Stimulated activated CD8-positive, alpha-beta memory T cell treated with anti-CD3 and anti-CD28 coated beads, Interleukin-12 subunit alpha, Interleukin-12 subunit beta, amount 100 ng/mL, for 4 hours (primary cell): ENCODE data around the gene FAM89B.

Source experiments
- DNase-seq: peaks from one replicate; pipeline ENCODE4 v3.0.0-alpha.2; 2020; ENCODE audit warnings: low read depth

Gene FAM89B

DNA sequence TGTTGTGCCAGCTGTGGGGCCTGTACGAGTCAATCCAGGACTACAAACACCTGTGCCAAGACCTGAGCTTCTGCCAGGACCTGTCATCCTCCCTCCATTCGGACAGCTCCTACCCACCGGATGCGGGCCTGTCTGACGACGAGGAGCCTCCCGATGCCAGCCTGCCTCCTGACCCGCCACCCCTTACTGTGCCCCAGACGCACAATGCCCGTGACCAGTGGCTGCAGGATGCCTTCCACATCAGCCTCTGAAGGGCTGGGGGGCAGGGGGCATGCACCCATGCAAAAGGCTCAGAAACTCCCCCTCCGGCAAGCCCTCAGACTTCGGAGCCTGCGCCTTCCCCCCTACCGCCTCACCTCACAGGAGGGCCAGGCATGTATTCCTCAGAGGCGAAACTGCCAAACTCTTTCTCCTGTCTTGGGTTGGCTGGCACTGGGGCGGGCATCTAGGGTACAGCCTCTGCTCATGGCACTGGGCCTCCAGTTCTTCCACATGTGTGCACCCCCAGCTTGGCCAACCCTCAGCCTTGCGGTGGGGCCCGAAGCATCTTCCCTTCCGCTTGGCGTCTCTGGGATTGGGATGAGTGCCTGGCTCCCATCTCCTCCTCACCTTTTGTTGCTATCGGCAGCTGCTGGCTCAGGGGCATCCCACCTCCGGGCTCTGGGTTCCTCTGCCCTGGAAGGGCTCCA lies 1.2 kb downstream of the FAM89B start:
- DNase-seq, result no peak

- peak; percentile 78 for DNase-seq
Measured at GRCh38 chr11:65574109-65574810, 1.9 kb downstream of the FAM89B start.

- DNase-seq, result no peak
Measured at GRCh38 chr11:65574811-65575567, 2.7 kb downstream of the FAM89B start.

- DNase-seq, result peak; percentile 68
Measured at GRCh38 chr11:65575568-65576231, 3.4 kb downstream of the FAM89B start, which contains the start of gene EHBP1L1. Gene EHBP1L1, plus strand, starts transcription at chr11:65576053. Its CDS starts 250 bp downstream, at chr11:65576303.

DNA sequence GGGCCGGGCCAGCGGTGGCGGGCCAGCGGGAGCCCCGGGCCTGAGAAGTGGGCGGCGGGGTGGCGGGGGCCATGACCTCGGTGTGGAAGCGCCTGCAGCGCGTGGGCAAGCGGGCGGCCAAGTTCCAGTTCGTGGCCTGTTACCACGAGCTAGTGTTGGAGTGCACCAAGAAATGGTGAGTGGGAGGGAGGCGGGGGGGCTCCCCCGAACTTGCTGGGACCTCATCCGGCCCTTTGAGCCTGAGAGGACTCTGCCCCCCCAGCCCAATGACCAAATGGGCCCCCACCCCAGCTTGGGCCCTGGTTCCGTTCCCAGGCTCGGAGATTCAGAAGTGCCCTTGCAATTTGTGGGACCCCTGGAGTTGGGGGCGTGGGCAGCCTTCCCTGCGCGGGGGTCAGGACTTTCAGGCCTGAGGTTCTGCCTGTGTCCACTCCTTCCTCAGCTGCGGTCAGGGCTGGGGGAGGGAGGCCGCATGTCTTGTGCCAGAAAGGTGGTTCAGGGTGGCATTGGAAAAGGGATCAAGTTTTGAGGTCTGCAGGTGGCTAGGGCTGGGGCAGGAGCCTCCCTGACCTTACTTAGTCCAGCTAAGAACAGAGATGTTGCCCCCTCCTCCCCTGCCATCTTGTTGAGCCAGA lies 4.0 kb downstream of the FAM89B start:
- DNase-seq, result no peak

GRCh38 chr11:65576867-65577755 lies 4.8 kb downstream of the FAM89B start:
- DNase-seq, result no peak

DNA sequence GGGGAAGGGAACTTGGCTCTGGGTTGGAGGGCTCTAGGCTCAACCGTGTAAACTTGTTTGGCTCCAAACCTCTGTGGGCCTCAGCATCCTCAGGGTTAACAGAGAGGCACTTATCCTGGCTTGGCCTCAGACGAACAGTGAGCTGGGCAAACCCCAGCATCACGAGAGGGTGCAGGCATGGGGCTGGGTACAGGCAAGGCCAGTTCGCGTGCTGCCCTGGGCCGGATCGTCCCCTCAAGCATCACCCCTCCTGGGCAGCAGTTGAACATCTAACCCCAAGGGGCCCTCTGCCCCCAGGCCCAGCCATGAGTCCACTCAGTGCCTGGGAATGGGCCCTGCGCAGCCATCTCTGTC lies 5.4 kb downstream of the FAM89B start:
- no peak for DNase-seq

- DNase-seq, result no peak
Measured at GRCh38 chr11:65578134-65578533, 5.8 kb downstream of the FAM89B start.

- DNase-seq, result no peak
Measured at GRCh38 chr11:65578667-65579066, 6.3 kb downstream of the FAM89B start.

DNA sequence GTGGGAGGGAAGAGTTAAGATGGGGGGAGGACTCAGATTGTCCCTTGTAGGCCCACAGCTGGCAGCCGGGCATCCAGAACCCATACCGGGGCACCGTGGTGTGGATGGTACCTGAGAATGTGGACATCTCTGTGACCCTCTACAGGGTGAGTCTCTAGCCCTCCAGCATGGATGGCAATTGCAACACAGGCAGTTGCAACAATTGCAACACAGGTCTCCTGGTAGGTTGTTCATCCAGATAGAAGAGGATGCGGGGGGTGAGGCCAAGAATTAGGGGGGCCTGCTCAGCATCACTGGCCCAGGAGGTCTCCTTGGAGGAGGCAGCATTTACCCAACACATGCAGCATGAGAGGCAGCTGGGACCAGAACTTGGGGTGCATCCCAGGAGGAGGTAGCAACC lies 7.0 kb downstream of the FAM89B start:
- DNase-seq, result no peak

DNA sequence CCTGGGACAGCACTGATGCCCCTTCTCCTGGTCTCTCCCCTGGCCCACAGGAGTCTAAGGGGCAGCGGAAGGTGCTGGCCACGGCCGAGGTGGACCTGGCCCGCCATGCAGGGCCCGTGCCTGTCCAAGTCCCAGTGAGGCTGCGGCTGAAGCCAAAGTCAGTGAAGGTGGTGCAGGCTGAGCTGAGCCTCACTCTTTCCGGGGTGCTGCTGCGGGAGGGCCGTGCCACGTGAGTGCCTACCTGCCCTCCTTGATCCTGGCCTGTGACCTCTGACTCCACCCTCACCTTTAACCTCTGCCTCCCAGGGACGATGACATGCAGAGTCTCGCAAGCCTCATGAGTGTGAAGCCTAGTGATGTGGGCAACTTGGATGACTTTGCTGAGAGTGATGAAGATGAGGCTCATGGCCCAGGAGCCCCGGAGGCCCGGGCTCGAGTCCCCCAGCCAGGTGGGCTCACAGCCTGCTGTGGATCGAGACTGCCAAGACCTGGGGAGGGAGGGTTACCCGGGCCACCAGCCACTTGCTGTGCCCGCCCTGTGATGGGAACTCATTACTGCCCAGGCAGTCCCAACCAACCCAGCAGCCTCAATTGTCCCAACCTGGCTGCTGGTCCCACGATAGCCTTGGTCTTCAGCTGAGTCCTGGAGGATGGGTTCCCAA lies 7.8 kb downstream of the FAM89B start:
- DNase-seq, result no peak

GRCh38 chr11:65580756-65581155 lies 8.4 kb downstream of the FAM89B start:
- DNase-seq, result no peak

DNA sequence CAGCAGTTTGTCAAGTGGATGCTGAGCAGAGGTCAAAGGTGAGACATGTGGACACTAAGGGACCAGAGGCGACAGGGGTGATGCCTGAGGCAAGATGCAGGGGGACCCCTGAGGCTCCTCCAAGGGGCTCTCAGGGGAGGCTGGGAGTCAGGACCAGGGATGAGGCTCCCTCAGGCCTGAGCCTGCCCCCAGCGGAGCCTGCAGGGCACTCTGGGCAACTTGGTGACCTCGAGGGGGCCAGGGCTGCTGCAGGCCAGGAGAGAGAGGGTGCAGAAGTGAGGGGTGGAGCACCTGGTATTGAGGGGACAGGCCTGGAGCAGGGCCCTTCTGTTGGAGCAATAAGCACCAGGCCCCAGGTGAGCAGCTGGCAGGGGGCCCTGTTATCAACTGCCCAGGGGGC lies 9.6 kb downstream of the FAM89B start:
- DNase-seq, result no peak

DNA sequence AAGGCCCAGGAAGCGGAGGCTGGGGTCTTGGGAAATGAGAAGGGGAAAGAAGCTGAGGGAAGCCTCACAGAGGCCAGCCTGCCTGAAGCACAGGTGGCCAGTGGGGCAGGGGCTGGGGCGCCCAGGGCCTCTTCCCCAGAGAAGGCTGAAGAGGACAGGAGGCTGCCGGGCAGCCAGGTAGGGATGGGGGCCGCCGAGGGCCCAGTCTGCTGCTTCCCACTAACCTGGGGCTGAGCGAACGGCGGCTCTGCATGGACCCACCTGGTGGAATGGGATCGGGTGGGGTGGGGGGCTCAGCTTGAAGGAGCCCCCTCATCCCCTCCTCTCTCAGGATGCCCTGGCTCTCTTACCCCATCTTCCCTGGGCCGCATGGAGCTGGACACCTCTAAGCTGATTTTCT lies 11.3 kb downstream of the FAM89B start:
- DNase-seq, result no peak

- no peak for DNase-seq
Measured at GRCh38 chr11:65584106-65584505, 11.8 kb downstream of the FAM89B start.

- DNase-seq, result no peak
Measured at GRCh38 chr11:65584723-65585171, 12.4 kb downstream of the FAM89B start.

GRCh38 chr11:65585396-65586246 lies 13.3 kb downstream of the FAM89B start:
- DNase-seq, result no peak

DNA sequence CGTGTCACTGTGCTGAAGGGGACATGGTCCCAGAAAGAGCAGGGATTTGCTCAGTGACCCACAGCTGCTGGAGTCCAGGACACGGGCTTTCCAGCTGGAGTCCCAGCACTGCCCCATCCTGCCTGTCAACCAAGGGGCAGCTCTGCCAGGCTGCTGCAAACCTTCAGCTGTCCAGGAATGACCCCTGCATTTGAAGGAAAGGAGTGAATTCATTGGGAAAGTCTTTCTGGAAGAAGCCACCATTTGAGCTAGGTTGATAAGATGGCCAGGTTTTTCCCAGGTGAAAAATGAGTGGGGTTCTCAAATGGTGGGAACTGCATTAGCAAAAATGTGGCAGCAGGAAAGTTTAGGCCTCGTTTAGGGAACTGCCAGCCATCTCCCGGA lies 13.9 kb downstream of the FAM89B start:
- no peak for DNase-seq

- no peak for DNase-seq
Measured at GRCh38 chr11:65586676-65587075, 14.3 kb downstream of the FAM89B start.
